G401 (cell line): Measurements from ENCODE around the gene TMEM141. TPM values are rescaled to one million over a fixed set of nuclear protein-coding genes. Genes with fewer than 3 reads are reported as not detected.
A peak's percentile ranks its signal among the peaks of the same experiment; 100 is the strongest.
"Not testable (repeated sequence)": the region's sequence is repeated elsewhere in the genome, so short reads cannot be mapped to it uniquely, and the experiment has no call there.

Experiments
- DNase-seq: peaks from one replicate; pipeline ENCODE4 v3.0.0-alpha.2; 2015; ENCODE audit warnings: low spot score
- in situ Hi-C: cut with HindIII; loops from 2 replicates; pipeline ENCODE4 v1.10.0; 2016; ENCODE audit warnings: low sequenced_read_pairs, mixed read lengths
- total RNA-seq: library from RNA; depleted of rRNA; stranded (reverse); fragments of >200 nt; shearing (Covaris generic); gene quantifications from 2 replicates; pipeline ENCODE4 v1.2.3, GENCODE V29; 2014

Gene TMEM141
- total RNA-seq, 1 experiment from 2014 or later: 60.8 TPM

DNA sequence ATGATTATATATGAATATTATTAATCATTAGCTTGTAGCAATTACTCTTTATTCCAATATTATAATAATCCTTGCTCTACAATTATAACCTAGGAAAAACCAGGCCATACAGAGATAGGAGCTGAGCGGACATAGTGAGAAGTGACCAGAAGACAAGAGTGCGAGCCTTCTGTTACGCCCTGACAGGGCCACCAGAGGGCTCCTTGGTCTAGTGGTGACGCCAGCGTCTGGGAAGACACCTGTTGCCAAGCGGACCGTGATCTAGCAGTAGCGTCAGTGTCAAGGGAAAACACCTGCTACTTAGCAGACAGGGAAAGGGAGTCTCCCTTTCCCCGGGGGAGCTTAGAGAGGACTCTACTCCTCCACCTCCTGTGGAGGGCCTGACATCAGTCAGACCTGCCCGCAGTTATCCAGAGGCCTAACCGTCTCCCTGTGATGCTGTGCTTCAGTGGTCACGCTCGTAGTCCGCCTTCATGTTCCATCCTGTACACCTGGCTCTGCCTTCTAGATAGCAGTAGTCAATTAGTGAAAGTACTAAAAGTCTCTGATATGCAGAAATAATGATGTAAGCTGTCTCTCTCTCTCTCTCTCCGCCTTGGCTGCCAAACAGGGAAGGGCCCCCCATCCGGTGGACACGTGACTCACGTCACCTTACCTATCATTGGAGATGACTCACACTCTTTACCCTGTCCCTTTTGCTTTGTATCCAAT lies 24.6 kb upstream of the TMEM141 start:
- in situ Hi-C loops: not testable (repeated sequence)
- peak; percentile 85 for DNase-seq

- DNase-seq: no peak
- in situ Hi-C loops: no loop called here
Measured at GRCh38 chr9:136769710-136770191, 21.4 kb upstream of the TMEM141 start.

DNA sequence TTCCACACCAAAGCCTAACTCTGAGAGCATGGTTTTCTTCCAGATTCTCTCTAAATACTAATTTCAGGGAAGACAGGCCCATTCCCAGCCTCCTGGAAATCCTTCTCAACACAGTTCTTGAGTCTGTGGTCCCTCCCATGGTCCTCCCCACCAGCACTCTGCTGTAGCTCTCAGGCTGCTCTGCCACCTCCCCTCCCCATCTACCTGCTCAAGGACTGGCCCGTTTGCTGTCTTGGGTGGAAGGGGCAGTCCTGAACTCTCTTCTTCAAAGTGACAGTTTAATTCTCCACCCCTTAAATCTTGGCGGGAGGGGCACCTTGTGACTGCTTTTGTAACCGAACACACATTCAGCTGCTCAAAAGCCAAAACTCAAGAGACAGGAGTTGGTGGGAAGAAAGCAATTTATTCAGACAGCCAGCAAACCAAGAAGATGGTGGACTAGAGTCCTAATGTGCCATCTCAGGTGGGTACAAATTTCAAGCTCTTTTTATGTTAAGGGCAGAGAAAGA lies 19.2 kb upstream of the TMEM141 start:
- no peak for DNase-seq
- in situ Hi-C loops: no loop called here

GRCh38 chr9:136773386-136774044 lies 17.6 kb upstream of the TMEM141 start:
- peak; percentile 74 for DNase-seq
- in situ Hi-C loops: no loop called here

DNA sequence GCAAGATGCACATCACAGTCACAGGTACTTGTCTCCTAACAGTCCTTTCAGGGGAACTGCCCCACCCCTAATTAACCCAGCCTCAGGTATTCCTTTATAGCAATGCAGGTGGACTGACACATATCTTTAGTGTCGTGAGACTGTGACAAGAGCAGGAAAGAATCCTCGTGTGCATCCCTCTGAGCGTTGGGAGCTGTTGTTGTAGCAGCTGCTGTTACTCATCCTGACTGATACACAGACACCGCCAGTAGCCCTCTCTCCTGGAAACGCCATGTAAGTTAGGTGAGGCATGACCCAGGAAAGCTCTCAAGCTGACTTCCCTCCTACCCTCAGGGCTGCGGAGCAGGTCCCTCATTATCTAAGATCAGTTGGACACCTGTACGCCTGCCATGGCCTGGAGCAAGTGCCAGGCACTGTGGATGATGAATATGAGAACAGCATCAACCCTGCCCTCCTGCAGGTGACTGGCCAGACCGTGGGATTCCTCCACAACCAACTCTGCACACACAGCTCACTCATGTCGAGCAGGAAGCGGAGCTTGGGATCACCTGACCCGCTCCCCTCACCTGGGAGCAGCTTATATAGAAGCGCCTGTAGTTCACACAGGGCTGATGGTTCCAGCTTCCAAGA lies 16.6 kb upstream of the TMEM141 start:
- in situ Hi-C loops: no loop called here
- peak; percentile 43 for DNase-seq

GRCh38 chr9:136775191-136775590 lies 16.0 kb upstream of the TMEM141 start:
- in situ Hi-C loops: no loop called here

GRCh38 chr9:136776947-136777346 lies 14.2 kb upstream of the TMEM141 start:
- in situ Hi-C loops: no loop called here
- DNase-seq: no peak

More at GRCh38 chr9:136775191-136775590, 16.0 kb upstream of the TMEM141 start:
- DNase-seq: peak; percentile 75

DNA sequence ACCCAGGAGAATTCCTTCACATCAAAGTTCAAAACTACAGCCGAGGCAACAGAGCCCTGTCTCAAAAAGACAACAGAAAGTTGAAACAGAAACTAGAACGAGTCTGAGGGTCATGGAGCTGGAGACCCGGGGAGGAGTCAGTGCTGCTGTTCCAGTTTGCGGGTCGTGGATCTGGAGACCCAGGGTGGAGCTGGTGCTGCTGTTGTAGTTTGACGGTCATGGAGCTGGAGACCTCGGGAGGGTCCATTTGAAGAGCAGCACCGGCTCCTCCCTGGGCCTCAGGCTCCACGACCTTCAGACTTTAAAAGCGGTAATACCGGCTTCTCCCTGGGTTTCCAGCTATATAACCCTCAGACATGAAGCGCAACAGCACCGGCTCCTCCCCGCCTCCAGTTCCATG lies 13.8 kb upstream of the TMEM141 start:
- in situ Hi-C loops: no loop called here

DNA sequence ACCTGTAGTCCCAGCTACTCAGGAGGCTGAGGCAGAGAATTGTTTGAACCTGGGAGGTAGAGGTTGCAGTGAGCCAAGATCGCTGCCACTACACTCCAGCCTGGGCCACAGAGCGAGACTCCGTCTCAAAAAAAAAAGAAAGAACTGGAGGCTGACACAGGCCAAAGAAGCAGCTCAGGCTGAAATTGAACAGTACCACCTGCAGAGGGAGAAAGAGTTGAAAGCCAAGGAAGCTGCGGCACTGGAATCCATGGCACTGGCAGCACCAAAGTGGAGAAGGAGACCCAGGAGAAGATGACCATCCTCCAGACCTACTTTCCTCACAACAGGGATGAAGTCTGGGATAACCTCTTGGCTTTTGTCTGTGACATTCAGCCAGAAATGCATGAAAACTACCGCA lies 11.3 kb upstream of the TMEM141 start:
- in situ Hi-C loops: no loop called here
- peak; percentile 65 for DNase-seq

More for the DNA sequence above, 13.8 kb upstream of the TMEM141 start:
- no peak for DNase-seq

DNA sequence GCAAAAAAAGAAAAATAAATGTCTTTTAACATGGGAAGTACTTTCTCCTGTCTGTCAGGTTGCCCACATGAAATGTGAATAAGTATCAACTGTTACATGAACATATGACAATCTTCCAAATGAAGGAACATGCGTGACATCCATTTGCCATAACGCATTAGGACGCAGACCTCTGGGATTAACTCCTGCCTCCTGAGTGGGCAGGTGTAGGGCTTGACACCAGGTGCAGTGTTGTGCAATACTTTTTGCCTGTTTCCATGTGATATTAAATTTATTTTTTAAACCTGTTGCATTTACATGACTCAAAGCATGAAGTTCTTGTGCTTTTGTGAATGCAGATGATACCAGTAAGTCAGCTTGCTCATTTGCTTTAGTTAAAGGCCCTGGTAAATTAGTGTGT lies 8.7 kb upstream of the TMEM141 start:
- no peak for DNase-seq
- in situ Hi-C loops: no loop called here

GRCh38 chr9:136784249-136784996 lies 6.7 kb upstream of the TMEM141 start:
- in situ Hi-C loops: no loop called here
- DNase-seq: peak; percentile 74

DNA sequence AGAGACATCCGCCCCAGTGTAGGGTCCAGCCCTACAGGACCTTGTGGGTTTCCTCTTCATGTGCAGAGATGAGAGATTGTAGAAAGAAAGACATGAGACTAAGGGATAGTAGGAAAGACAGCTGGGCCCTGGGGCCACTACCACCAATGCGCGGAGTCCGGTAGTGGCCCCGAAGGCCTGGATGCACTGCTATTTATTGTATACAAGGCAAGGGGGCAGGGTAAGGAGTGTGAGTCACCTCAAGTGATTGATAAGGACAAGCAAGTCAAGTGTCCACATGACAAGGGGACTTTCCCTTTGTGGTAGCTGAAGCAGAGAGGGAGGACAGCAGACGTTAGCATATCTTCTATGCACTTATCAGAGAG lies 6.2 kb upstream of the TMEM141 start:
- no peak for DNase-seq
- in situ Hi-C loops: no loop called here

DNA sequence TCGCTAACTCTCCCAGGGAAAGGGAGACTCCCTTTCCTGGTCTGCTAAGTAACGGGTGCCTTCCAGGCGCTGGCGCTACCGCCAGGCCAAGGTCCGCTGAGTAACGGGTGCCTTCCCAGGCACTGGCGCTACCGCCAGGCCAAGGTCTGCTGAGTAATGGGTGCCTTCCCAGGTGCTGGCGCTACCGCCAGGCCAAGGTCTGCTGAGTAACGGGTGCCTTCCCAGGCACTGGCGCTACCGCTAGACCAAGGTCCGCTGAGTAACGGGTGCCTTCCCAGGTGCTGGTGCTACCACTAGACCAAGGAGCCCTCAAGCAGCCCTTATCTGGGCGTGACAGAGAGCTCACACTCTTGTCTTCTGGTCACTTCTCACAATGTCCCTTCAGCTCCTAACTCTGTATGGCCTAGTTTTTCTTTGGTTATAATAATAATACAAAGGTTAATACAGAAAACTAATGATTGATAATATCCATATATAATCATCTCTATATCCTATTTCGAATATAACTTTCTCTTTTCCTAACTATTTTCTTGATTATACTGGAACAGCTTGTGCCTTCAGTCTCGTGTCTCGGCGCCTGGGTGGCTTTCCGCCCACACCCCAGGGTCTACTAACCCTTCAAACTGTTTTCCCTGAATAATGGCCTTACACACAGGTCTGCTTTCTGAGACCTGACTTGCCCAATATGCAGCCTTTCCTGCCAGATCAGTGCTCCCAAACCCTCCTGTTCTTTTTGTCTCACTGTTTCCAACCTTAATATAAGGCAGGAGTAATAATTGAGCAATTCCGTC lies 5.4 kb upstream of the TMEM141 start:
- in situ Hi-C loops, DNase-seq: not testable (repeated sequence)

- DNase-seq: no peak
- in situ Hi-C loops: no loop called here
Measured at GRCh38 chr9:136786451-136786850, 4.7 kb upstream of the TMEM141 start.

GRCh38 chr9:136786983-136787382 lies 4.2 kb upstream of the TMEM141 start:
- DNase-seq, in situ Hi-C loops: not testable (repeated sequence)

DNA sequence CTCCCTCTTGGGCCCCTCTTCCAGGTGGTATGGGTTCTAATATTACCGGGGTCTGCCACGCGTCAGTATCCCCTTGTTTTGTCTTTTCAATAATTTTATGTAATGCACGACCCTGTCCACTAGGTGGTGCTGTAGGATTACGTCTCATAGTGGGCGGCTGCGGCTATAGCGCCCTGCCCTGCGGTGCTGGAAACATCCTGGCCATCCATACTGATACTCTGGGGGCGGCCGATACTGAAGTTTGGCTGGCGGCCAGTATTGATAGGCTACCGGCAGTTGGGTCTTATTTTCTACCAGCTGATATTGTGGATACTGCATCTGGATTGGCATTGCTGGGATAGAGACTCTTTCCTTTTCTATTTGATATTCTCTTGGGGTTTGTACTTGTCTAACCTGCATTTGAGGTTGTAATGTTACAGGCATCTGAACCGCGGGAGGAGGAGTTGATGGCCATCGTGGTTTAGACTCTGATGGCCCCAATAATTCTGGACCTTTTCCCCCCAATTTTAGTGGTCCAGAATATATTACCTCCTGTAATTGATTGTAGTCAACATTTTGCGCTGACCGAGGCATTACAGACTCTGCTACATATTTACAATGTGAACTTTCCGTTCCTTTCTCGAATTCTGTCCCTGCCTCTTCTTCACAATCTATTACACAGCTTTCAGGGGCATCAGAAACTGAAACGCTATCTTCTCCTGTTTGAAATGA lies 3.3 kb upstream of the TMEM141 start:
- peak; percentile 81 for DNase-seq
- in situ Hi-C loops: no loop called here

- in situ Hi-C loops, DNase-seq: not testable (repeated sequence)
Measured at GRCh38 chr9:136788644-136789522, 2.3 kb upstream of the TMEM141 start.
